Large intestine (tissue), 12 donors: ENCODE measurements around the gene SHE. TPM values are rescaled to one million over a fixed set of nuclear protein-coding genes. Genes with fewer than 3 reads are reported as not detected.

Experiments
- DNase-seq, 2 donors: peaks; one replicate each; pipeline versions ENCODE4 v3.0.0 to v3.0.0-alpha.2; 2013
- H3K27ac ChIP-seq: one replicate; pipeline ENCODE4 v1.5.1; 2013; ENCODE audit warnings: low read length
- H3K27me3 ChIP-seq: 2 replicates; pipeline ENCODE4 v1.6.1; 2013; ENCODE audit warnings: low read length; ENCODE audit not compliant: control insufficient read depth, insufficient read depth
- H3K36me3 ChIP-seq: 2 replicates; pipeline ENCODE4 v1.6.1; 2013; ENCODE audit warnings: low read length; ENCODE audit not compliant: control insufficient read depth, insufficient read depth
- H3K4me1 ChIP-seq: one replicate; pipeline ENCODE4 v1.6.1; 2013; ENCODE audit warnings: low read length; ENCODE audit not compliant: control insufficient read depth, insufficient read depth
- H3K4me3 ChIP-seq: one replicate; pipeline ENCODE4 v1.5.1; 2013; ENCODE audit warnings: low read length
- H3K9me3 ChIP-seq: one replicate; pipeline ENCODE4 v1.6.1; 2013; ENCODE audit warnings: mild to moderate bottlenecking, low read depth, low read length, moderate library complexity; ENCODE audit not compliant: control insufficient read depth
- WGBS: methylation state at CpG from one replicate; pipeline ENCODE4 v1.1.5; 2013; ENCODE audit warnings: low lambda C conversion rate; ENCODE audit not compliant: insufficient coverage; 5-methylcytosine and 5-hydroxymethylcytosine counted together
- long read RNA-seq, 11 donors: transcript quantifications; one replicate each; lab custom pipeline, GENCODE V29; 2026
- polyA plus RNA-seq: library from polyadenylated mRNA; unstranded; fragments of 120-200 nt; gene quantifications from one replicate; pipeline ENCODE4 v1.2.1, GENCODE V29; 2013

Gene SHE
- 6.1 TPM for polyA plus RNA-seq
- long read RNA-seq, donor 1, full-length matches to known transcripts, result 1 of 1 reads
- long read RNA-seq, donor 1, partial matches to known transcripts, result 0 of 1 reads
- long read RNA-seq, donor 1, other reads (novel, unspliced or antisense), result 0 of 1 reads
- long read RNA-seq, donor 2, full-length matches to known transcripts, result 2 of 2 reads
- long read RNA-seq, donor 2, partial matches to known transcripts, result 0 of 2 reads
- long read RNA-seq, donor 2, other reads (novel, unspliced or antisense), result 0 of 2 reads
- long read RNA-seq, donor 3, result 0 reads
- long read RNA-seq, donor 4, result 0 reads
- long read RNA-seq, donor 5, full-length matches to known transcripts, result 1 of 1 reads
- long read RNA-seq, donor 5, partial matches to known transcripts, result 0 of 1 reads
- long read RNA-seq, donor 5, other reads (novel, unspliced or antisense), result 0 of 1 reads
- long read RNA-seq, donor 6, result 0 reads
- long read RNA-seq, donor 7, result 0 reads
- long read RNA-seq, donor 8, full-length matches to known transcripts, result 2 of 2 reads
- long read RNA-seq, donor 8, partial matches to known transcripts, result 0 of 2 reads
- long read RNA-seq, donor 8, other reads (novel, unspliced or antisense), result 0 of 2 reads
- long read RNA-seq, donor 9, result 0 reads
- long read RNA-seq, donor 10, full-length matches to known transcripts, result 1 of 1 reads
- long read RNA-seq, donor 10, partial matches to known transcripts, result 0 of 1 reads
- long read RNA-seq, donor 10, other reads (novel, unspliced or antisense), result 0 of 1 reads
- long read RNA-seq, donor 11, full-length matches to known transcripts, result 2 of 2 reads
- long read RNA-seq, donor 11, partial matches to known transcripts, result 0 of 2 reads
- long read RNA-seq, donor 11, other reads (novel, unspliced or antisense), result 0 of 2 reads

GRCh38 chr1:154502066-154502743, at the start of gene SHE, which contains the start of gene TDRD10:
Gene SHE (minus strand): TSS chr1:154502412. CDS start chr1:154502026, 386 bp downstream.
Gene TDRD10 (plus strand): TSS chr1:154502219. CDS start chr1:154506904, 4,685 bp downstream.
- Histone ChIP-seq H3K27me3 (peaks cover 68% of the 10 kb centered on the region), H3K4me3 (peak within 1 kb of the TSS; percentile 18), H3K9me3 (peaks cover 13% of the 10 kb centered on the region), H3K27ac (no peak within 1 kb of the TSS), H3K4me1 (peaks cover under 1% of the 10 kb centered on the region), H3K36me3 (no peaks in the 10 kb centered on the region)
- WGBS, result no CpG with 5 or more reads among the region's 90 CpGs
- peak in 1 of 2 donors; percentile 25 for DNase-seq

GRCh38 chr1:154551474-154551873, 49.3 kb upstream of the SHE start:
- Histone ChIP-seq H3K36me3 (peaks cover 76% of the 10 kb centered on the region), H3K9me3 (no peaks in the 10 kb centered on the region), H3K4me1 (peaks cover 23% of the 10 kb centered on the region), H3K4me3 (no peak overlapping the region), H3K27ac (no peak overlapping the region), H3K27me3 (no peaks in the 10 kb centered on the region)
- no peak for DNase-seq
- WGBS, result no CpG with 5 or more reads among the region's 4 CpGs

GRCh38 chr1:154550657-154551056, 48.4 kb upstream of the SHE start:
- Histone ChIP-seq H3K9me3 (no peaks in the 10 kb centered on the region), H3K4me1 (peaks cover 20% of the 10 kb centered on the region), H3K36me3 (peaks cover 70% of the 10 kb centered on the region), H3K27ac (no peak overlapping the region), H3K4me3 (no peak overlapping the region), H3K27me3 (no peaks in the 10 kb centered on the region)
- WGBS, result 80% methylated on average over 1 of the region's 6 CpGs
- no peak for DNase-seq

- DNase-seq, result no peak
- Histone ChIP-seq H3K4me3 (no peak overlapping the region), H3K4me1 (peaks cover 20% of the 10 kb centered on the region), H3K27me3 (no peaks in the 10 kb centered on the region), H3K9me3 (no peaks in the 10 kb centered on the region), H3K36me3 (peaks cover 64% of the 10 kb centered on the region), H3K27ac (no peak overlapping the region)
- 60% methylated on average over 1 of the region's 5 CpGs for WGBS
These were observed 47.9 kb upstream of the SHE start for GRCh38 chr1:154550070-154550469.

- Histone ChIP-seq H3K27ac (no peak overlapping the region), H3K4me1 (peaks cover 20% of the 10 kb centered on the region), H3K9me3 (no peaks in the 10 kb centered on the region), H3K27me3 (peaks cover 6% of the 10 kb centered on the region), H3K36me3 (peaks cover 56% of the 10 kb centered on the region), H3K4me3 (no peak overlapping the region)
- DNase-seq, result no peak
- whole genome bisulfite sequencing, result no CpG with 5 or more reads among the region's 3 CpGs
These were observed 47.1 kb upstream of the SHE start for GRCh38 chr1:154549202-154549770.

GRCh38 chr1:154548028-154548427, 45.8 kb upstream of the SHE start:
- Histone ChIP-seq H3K27ac (no peak overlapping the region), H3K4me1 (peaks cover 20% of the 10 kb centered on the region), H3K4me3 (no peak overlapping the region), H3K9me3 (no peaks in the 10 kb centered on the region), H3K27me3 (peaks cover 12% of the 10 kb centered on the region), H3K36me3 (peaks cover 45% of the 10 kb centered on the region)
- WGBS, result no CpG with 5 or more reads among the region's 1 CpG
- DNase-seq, result peak in 1 of 2 donors; percentile 15

- 100% methylated on average over 1 of the region's 11 CpGs for WGBS
- no peaks in the 10 kb centered on the region for H3K9me3 ChIP-seq
- peaks cover 20% of the 10 kb centered on the region for H3K4me1 ChIP-seq
- peaks cover 12% of the 10 kb centered on the region for H3K27me3 ChIP-seq
- no peak for DNase-seq
- H3K27ac ChIP-seq, result peak overlapping the region; percentile 68
- H3K36me3 ChIP-seq, result peaks cover 37% of the 10 kb centered on the region
- H3K4me3 ChIP-seq, result no peak overlapping the region
These were observed 45.0 kb upstream of the SHE start for GRCh38 chr1:154547105-154547732.

- Histone ChIP-seq H3K9me3 (no peaks in the 10 kb centered on the region), H3K4me1 (peaks cover 20% of the 10 kb centered on the region), H3K4me3 (no peak overlapping the region), H3K27me3 (peaks cover 19% of the 10 kb centered on the region), H3K27ac (peak overlapping the region; percentile 68), H3K36me3 (peaks cover 29% of the 10 kb centered on the region)
- DNase-seq, result peak; percentile 86 to 90
- WGBS, result no CpG with 5 or more reads among the region's 13 CpGs
These were observed 44.3 kb upstream of the SHE start for GRCh38 chr1:154546264-154547063.

- Histone ChIP-seq H3K4me1 (no peaks in the 10 kb centered on the region), H3K27me3 (peaks cover 28% of the 10 kb centered on the region), H3K36me3 (no peaks in the 10 kb centered on the region), H3K9me3 (no peaks in the 10 kb centered on the region), H3K4me3 (no peak overlapping the region), H3K27ac (no peak overlapping the region)
- WGBS, result no CpG with 5 or more reads among the region's 6 CpGs
- DNase-seq, result no peak
These were observed 39.0 kb upstream of the SHE start for GRCh38 chr1:154541231-154541630.
